SK-N-SH treated with all-trans-retinoic acid at 6 μM for 48 hours (cell line): Measurements from ENCODE around the gene SPNS1.

ENCODE experiments used
- ZC3H10 ChIP-seq: fragments of 250-450 bp; sonication (Bioruptor Pico); IDR thresholded peaks from 2 replicates; pipeline ENCODE4 v1.5.1; 2021; ENCODE audit warnings: mild to moderate bottlenecking, moderate library complexity
- TF ChIP-seq, protein P1 (sequence below): fragments of 250-450 bp; sonication (Bioruptor Pico); IDR thresholded peaks from 2 replicates; pipeline ENCODE4 v1.5.1; 2020; ENCODE audit warnings: low read depth, mild to moderate bottlenecking, moderate library complexity

DNA sequence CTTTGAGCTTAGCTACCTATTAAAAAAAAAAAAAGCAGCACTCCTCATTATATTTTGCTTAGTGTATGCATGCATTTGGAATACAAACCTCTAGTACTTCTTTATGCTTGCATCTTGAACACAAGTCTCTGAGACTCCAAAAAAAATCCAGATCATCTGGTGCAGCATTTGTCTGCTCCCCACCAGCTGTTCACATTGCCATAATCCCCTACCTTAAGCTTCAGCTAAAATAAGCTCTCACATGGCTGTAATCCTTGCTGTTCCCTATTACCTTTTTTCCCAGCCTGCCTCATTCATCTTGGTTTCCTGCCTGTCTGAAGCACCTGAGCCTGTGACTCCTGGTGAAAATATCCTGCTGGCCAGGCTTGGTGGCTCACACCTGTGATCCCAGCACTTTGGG is 31.3 kb upstream of the SPNS1 start:
- TF ChIP-seq, protein P1, sequence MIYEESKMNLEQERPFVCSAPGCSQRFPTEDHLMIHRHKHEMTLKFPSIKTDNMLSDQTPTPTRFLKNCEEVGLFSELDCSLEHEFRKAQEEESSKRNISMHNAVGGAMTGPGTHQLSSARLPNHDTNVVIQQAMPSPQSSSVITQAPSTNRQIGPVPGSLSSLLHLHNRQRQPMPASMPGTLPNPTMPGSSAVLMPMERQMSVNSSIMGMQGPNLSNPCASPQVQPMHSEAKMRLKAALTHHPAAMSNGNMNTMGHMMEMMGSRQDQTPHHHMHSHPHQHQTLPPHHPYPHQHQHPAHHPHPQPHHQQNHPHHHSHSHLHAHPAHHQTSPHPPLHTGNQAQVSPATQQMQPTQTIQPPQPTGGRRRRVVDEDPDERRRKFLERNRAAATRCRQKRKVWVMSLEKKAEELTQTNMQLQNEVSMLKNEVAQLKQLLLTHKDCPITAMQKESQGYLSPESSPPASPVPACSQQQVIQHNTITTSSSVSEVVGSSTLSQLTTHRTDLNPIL (CRISPR knock-in tag): no peak
- no peak for TF ChIP-seq ZC3H10 (CRISPR knock-in tag)
